Measurements from ENCODE around the gene DRC1.

GRCh38 chr2:26474261-26474785, 72.6 kb downstream of the DRC1 start:
- no peak for TF ChIP-seq EZH2 (IDR thresholded peaks at IDR 0.05)
- no peak for TF ChIP-seq POLR2AphosphoS5 (IDR thresholded peaks at IDR 0.05; ENCODE audit: borderline replicate concordance, low read depth, low read length)

Data from SK-N-MC (cell line).